ENCODE results near the gene UQCRH.
"Not testable (repeated sequence)": the region's sequence is repeated elsewhere in the genome, so short reads cannot be mapped to it uniquely, and the experiment has no call there.

The UQCRH gene

DNA sequence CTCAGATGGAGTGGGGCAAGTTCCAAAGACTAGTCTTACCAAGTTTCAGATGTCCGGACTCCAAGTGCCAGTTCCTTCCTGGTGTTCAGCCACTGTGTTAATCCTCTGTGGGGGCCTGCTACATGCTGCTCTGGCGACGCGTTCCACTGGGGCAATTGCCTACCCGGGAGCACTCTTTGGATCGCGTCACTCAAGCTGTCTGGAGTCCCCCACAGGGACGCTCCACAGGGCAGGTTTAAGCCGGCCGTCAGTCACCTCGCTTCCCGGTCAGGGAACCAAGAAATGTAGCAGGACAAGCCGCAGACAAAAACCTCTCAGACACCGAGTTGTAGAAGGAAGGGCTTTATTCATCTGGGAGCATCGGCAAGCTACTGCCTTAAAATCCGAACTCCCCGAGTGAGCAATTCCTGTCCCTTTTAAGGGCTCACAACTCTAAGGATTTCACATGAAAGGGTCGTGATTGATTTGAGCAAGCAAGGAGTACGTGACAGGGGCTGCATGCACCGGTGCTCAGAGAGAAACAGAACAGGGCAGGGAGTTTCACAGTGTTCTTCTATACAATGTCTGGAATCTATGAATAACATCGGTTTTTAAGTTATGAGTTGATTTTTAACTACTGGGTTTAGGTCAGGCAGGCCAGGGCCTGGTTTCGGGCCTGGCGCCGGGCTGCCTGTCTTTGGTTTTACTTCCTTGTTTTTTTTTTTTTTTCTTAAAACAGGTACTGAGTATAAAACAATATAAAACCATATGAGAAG is 28.5 kb downstream of the UQCRH start:
- in situ Hi-C loops (cut with HindIII; ENCODE audit: low sequenced_read_pairs): not testable (repeated sequence)

DNA sequence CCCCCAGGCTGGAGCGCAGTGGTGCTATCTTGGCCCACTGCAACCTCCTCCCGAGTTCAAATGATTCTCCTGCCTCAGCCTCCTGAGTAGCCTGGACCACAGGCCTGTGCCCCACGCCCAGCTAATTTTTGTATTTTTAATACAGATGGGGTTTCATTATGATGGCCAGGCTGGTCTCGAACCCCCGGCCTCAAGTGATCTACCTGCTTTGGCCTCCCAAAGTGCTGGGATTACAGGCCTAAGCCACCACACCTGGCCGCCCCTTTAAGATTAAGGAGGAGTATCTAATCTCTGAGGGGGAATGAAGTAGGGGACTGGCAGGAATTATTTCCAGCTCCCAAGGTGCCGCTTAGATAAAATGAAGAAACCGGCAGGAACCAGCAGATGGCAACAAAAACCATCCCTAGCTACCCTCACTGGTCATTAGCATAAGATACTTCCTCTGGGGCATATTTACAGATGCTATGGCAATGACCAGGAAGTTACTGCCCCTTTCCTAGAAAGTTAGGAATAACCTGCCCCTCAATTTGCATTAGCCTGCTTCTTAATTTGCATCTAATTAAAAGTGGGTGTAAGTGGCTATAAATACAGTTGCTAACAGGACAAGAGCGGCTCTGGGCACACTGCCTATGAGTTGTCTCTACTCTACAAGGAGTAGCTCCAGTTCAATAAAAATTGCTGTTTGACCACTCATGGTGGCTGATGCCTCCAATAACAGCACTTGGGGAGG is 30.0 kb downstream of the UQCRH start:
- in situ Hi-C loops (cut with HindIII; ENCODE audit: low sequenced_read_pairs): no loop called here

DNA sequence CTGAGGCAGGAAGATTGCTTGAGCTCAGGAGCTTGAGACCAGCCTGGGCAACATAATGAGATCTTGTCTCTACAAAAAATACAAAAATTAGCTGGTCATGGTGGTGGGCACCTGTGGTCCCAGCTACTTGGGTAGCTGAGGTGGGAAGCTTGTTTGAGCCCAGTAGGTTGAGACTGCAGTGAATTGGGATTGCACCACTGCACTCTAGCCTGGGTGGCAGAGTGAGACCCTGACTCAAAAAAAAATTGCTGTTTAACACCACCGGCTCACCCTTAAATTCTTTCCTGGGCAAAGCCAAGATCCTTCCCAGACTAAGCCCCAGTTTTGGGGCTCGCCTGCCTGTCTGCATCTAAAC is 30.5 kb downstream of the UQCRH start:
- in situ Hi-C loops (cut with HindIII; ENCODE audit: low sequenced_read_pairs): no loop called here

DNA sequence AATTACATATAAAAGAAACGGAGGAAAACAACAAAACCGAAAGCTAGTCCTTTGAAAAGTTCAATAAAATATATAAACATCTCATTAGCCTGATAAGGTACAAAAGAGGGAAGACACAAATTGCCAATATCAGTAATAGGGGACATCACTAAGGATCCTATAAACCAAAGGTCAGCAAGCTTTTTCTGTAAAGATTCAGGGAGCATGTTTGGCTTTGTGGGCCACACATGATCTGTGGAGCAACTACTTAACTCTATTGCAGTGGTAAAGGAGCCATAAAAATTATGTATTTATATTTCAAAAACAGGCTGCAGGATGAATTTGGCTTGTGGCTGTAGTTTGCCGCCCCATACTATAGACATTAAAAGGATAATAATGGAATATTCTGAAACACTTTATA is 31.6 kb downstream of the UQCRH start:
- in situ Hi-C loops (cut with HindIII; ENCODE audit: low sequenced_read_pairs): no loop called here

DNA sequence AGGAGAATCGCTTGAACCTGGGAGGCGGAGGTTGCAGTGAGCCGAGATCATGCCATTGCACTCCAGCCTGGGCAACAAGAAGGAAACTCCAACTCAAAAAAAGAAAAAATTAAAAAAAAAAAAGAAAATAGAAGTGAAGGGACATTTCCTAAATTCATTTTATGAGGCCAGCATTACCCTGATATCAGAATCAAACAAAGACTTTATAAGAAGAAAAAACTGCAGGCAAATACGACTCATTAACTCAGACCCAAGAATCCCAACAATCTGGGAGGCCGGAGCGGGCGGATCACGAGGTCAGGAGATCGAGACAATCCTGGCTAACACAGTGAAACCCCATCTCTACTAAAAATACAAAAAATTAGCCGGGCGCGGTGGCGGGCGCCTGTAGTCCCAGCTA is 33.9 kb downstream of the UQCRH start:
- in situ Hi-C loops (cut with HindIII; ENCODE audit: low sequenced_read_pairs): not testable (repeated sequence)

DNA sequence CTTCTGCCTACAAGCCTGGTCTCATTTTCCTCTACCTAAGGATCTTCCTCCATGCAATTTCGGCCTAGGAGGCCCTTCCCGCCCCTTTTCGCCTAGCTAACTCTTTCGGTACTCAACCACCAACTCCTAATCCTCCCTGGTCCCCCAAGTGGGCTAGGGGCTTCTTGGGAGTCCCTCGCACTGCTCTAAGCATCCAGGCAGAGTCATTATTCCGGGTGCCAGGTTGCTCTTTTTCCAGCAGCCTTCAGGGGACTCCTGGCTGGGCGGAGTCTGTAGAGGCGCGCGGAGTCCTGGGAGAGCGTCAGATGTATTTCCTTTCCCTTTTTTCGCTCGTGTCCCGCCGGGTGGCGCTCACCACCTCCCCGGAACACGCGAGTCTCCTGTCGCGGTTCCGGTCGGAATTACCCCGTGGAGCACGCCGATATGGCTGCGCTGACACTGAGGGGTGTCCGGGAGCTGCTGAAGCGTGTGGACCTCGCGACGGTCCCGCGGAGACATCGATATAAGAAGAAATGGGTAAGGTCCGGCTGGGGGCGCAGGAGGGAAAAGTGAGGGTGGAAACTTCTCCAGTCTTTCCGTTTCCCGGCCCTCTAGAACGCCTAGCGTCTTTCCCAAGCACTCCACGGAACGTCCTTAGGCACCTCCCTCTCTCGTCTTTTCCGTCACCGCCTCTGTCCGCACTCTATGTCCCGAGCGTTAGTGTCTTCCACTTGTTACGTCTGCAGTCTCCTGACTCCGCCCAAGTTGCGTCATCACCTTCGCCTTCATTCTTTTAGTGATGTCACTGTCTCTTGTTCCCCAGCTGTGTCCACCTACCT is 37.1 kb downstream of the UQCRH start, which contains the start of gene NSUN4:
Gene NSUN4, plus strand, starts transcription at position 404 of the 818 bp plus-strand sequence. Its CDS starts 20 bp downstream, at position 424.
- in situ Hi-C loops (cut with HindIII; ENCODE audit: low sequenced_read_pairs): no loop called here

DNA sequence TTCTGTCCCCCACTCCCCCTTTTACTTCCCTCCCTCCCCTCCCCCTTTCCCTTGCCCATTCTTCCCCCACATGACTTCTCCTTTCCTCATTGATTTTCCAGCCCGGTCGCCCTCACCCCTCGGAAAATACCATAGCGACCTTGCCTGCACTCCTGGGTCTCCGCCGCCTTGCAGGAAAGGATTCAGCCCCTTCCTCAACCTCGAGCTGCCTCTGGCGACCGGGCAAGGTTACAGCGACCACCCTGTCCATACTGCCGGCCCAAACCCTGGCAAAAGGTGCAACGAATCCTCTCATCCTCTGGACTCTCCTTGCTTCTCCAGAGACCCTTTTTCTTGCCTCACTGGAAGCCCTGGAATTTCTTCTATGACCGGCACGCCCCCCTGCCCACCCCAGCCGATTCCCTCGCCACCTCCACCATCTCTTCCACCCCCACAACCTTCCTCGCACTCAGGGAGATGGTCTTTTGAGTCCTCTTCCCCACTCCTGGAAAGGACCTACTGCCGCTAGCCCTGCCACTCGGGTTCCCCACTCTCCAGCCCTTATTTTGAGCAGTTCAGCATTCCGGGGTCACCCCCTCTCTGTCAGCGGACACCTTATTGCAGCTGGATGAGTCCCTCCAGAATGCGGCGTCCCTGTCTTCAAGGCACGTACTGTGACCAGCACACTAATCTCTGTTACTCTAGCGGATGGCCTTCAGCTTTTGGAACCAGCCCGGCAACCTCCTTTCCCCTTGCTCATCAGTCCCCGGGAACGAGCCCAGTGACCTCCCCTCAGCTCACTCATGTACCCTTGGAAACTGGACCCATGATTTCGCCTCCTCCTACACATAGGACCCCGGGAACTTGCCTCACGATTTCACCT is 38.0 kb downstream of the UQCRH start:
- in situ Hi-C loops (cut with HindIII; ENCODE audit: low sequenced_read_pairs): no loop called here

DNA sequence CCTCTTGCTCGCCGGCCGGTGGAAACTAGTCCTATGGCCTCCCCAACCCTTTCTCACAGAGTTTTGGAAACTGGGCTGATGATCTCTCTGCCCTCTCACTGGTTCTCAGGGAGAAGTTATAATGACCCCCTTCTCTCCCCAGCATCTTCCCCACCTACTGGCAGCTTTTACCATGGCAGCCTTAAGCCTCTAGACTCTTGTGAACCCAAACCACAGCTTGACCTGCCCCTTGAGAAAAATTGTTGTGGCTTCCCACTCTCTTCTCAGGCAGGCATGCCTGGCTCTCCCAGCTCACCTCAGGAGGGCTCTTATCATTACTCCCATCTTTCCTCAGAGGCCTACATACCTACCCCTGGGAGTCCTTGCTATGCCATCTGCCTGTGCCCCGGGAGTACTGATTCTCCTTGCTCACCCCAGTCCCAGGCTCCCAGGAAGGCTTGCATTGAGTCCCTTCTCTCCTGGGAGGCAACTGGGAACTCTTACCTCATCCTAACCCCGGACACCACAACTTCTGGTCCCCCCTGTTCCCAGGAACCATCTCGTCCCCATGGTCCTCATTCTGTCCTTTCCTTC is 38.7 kb downstream of the UQCRH start:
- in situ Hi-C loops (cut with HindIII; ENCODE audit: low sequenced_read_pairs): no loop called here

DNA sequence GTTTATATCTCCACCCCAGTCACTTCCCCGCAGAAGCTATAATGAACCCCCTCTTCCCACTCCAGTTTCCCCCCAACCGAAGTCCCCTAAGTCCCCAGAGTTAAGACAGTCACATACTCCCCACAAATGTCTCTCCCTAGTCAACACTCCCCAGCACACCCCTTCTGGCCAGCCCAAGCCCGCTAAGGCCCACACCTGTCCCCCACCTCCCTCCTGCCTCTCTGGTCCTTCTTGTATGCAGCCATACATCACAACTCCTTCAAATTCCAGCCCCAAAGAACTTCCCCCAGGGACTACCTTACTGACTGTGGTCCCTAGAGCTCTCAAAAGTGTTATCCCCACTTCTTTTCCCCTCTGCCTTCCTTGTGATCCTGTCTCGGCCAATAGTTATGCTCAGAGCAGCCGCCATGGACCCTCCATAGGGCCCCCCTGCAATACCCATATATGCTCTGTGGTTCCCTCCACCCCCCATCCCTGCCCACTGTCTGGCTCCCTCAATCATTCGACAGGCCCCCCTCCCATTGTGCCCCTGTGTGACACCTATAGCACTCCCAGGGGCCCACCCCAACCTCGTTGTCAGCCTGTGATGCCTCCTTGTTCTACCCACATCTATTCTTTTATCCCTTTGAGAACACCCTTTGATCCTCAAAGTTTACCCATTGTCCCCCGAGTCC is 39.3 kb downstream of the UQCRH start:
- in situ Hi-C loops (cut with HindIII; ENCODE audit: low sequenced_read_pairs): no loop called here

DNA sequence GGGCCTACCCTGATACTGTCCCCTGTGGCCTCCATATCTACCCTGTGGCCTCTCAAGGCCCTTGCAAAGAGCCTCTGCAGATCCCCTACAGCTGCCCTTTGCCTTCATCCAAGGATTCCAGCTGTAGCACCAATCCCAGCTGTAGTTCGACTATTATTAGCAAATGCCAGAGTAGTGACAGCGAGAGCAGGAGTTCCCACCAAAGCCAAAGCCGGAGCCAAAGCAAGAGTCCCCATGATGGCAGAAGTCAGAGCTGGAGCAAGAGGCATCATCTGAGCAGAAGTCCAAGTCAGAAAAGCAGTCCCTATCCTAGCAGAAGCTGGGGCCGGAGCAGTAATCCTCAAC is 39.8 kb downstream of the UQCRH start:
- in situ Hi-C loops (cut with HindIII; ENCODE audit: low sequenced_read_pairs): no loop called here

DNA sequence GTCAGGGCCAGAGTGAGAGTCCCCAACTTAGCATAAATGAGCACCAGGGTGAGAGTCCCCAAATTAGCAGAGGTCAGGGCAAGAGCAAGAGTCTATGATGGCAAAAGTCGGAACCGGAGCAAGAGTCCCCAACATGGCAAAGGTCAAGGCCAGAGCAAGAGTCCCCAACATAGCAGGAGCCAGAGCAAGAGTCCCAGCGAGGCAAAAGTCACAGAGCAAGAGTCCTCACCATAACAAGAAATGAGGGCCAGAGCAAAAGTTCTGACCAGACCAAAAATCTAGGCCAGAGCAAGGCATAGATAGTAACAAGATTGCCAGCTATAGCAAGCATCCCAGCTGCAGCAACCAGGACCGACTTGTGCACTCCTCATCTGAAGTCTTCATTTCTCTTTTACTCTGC is 40.2 kb downstream of the UQCRH start:
- in situ Hi-C loops (cut with HindIII; ENCODE audit: low sequenced_read_pairs): no loop called here

DNA sequence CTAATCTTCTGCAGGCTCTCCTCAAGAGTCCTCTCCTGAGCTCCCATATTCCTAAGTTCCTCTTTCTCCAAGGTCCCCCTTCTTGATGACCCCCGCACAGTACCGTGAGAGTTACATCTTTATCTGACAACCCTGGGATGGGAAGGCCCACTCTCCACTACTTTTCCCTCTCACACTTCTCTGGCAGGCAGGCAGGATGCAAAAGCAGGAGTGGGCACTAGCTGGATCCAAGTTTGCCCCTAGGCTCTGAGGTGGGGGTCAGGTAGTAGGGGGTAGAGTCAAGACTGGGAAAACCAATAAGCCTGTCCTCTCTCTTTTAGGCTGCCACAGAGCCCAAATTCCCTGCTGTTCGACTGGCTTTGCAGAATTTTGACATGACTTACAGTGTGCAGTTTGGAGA is 41.0 kb downstream of the UQCRH start:
- in situ Hi-C loops (cut with HindIII; ENCODE audit: low sequenced_read_pairs): no loop called here

DNA sequence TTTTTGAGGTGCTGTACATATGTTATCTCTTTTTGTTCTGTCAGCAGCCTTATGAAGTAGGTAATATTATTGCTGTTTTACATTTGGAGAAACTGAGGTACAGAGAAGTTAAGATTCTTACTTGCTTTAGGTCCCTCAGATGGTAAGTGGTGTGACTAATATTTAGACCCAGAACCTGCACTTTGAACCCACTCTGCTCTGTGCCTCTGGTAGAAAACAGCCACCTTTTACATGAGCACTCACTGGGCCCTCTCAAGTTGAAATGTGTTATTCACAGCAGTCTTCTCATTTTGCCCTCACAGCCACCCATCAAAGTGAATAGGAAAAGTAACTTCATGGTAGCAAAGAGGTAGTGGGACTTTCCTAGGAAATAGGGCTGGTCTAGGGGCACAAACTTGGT is 41.8 kb downstream of the UQCRH start:
- in situ Hi-C loops (cut with HindIII; ENCODE audit: low sequenced_read_pairs): no loop called here

DNA sequence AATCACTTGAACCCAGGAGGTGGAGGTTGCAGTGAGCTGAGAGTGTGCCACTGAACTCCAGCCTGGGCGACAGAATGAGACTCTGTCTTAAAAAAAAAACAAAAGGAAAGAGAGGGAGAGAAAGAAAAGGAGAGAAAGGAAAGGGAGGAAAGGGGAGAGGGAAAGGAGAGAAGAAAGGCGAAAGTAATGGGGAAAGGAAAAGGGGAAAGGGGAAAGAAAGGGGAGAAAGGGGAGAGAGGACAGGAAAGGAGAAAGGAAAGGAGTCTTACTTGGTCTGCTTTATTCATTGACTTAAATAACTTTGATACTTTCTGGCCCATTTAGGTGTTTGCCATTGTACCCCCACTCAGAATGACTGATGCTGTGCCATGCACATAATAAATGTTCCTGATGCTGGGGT is 48.9 kb downstream of the UQCRH start:
- in situ Hi-C loops (cut with HindIII; ENCODE audit: low sequenced_read_pairs): no loop called here

DNA sequence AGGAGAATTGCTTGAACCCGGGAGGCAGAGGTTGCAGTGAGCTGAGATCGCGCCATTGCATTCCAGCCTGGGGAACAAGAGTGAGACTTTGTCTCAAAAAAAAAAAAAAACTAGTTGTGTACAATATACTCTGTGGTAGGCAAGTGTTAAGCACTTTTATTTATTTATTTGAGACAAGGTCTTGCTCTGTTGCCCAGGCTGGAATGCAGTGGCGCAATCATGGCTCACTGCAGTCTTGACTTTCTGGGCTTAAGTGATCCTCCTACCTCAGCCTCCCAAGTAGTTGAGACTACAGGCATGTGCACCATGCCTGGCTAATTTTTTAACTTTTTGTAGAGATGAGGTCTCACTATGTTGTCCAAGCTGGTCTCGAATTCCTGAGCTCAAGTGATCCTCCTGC is 52.4 kb downstream of the UQCRH start:
- in situ Hi-C loops (cut with HindIII; ENCODE audit: low sequenced_read_pairs): not testable (repeated sequence)

DNA sequence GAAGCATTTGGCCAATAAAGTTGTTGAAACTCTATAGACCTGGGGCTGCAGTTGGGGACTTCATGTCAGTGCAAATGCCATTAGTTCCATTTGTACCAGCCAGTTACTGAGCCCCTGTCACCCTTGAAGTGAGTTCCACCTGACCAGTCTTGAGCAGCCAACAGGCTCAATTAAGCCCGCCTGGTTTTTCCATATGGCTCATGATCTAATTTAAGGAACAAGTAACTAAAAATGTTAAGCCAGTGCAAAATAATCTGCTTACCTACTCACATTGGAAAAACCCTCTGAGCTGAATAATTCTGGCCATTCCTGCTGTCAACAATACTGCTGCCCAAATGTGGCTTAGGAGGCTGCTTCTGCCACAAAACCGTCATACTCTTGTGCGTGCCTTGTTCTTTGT is 58.7 kb downstream of the UQCRH start:
- in situ Hi-C loops (cut with HindIII; ENCODE audit: low sequenced_read_pairs): no loop called here

DNA sequence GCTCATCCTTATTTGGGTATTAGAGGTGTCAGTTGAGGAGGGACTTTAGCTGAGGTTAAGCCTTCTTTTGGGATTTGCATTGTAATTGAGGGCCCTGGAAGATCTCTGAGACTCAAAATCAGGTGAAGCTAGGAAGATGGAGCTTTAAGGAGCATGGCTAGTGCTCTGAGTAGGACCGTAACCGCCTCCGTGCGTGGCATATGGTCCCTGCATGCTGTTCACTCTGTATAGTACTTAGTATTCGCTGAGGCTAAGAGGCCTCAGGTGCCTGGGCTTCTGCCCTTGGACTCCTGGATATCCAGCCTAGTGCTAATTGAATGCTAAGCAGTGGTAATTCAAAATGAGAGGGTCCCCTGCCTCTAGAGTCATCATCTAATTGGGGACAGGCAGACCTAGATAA is 59.6 kb downstream of the UQCRH start:
- in situ Hi-C loops (cut with HindIII; ENCODE audit: low sequenced_read_pairs): no loop called here

DNA sequence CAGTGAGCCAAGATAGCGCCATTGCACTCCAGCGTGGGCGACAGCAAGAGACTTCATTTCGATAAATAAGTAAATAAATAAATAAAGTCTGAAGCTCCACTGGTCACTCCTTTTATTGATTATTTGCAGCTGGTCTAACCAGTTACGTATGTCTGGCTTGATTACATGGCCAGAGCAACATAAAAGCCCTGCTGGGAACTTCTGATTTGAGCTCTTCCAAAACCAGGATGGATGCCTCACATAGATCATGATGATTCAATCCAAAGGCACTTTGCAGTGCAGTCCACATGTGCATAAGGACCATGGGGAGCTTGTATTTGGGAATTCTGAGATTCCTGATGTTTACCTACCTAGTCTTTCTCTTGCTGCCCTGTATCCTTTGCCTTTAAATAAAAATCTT is 61.1 kb downstream of the UQCRH start:
- in situ Hi-C loops (cut with HindIII; ENCODE audit: low sequenced_read_pairs): no loop called here

DNA sequence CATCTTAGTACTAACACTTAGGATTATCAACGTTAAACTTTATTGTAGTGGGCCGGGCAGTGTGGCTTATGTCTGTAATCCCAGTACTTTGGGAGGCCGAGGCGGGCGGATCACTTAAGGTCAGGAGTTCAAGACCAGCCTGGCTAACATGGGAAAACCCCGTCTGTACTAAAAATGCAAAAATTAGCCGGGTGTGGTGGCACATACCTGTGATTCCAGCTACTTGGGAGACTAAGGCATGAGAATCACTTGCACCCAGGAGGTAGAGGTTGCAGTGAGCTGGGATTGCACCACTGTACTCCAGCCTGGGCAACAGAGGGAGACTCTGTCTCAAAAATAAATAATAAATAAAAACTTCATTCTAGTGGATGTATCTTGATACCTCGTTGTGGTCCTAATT is 62.3 kb downstream of the UQCRH start:
- in situ Hi-C loops (cut with HindIII; ENCODE audit: low sequenced_read_pairs): not testable (repeated sequence)
